NCI-H146 (cell line): Measurements from ENCODE around the gene TGFBRAP1.

Experiments used
- DNase-seq: peaks from one replicate; lab custom pipeline; 2025; lab: John Stamatoyannopoulos, UW

Gene TGFBRAP1

DNA sequence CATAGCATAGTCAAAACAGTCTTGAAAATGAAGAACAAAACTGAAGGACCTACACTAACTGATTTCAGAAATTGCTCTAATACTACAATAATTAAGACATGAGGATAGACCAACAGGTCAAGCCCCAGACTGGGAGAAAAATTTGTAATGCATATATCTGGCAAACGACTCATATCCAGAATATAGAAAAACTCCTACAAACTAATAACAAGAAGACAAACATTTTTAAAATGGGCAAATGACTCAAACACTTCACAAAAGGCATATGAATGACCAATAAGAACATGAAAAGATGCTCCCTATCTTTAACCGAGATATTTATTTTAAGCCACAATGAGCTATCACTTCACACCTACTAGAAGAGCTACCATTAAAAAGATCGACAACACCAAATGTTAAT lies 14.2 kb downstream of the TGFBRAP1 start:
- DNase-seq = no peak

DNA sequence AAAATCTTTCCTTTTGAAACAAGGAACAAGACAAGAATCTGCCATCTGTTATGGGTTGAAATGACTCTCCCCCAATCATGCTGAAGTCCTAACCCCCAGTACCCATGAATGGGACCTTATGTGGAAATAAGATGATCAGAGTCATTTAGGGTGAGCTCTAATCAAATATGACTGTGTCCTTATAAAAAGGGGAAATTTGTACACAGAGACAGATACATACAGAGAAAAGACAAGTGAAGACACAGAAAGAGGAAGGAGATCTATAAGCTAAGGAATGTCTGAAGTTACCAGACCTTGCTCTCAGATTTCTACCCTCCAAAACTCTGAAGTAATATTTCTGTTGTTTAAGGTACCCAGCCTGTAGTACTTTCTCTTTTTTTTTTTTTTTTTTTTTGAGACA lies 15.7 kb downstream of the TGFBRAP1 start:
- DNase-seq = no peak

DNA sequence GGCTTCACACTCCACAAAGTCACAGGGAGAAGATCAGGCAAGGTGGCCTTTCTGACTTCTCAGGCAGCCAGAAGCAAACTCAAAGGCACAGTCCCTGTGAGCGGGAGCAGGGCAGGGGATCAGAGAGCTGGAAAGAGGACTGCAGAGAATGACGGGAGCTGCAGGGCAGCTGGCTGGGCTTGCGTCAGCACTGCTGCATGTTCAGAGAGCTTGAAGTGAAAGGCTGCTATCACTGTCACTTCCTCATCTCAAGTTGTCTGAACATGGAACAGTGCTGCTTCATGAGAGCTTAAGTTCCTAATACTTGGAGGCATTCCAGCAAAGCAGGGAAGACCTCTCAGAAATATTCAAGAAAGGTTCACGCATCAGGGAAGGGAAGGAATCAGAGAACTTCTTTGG lies 20.4 kb downstream of the TGFBRAP1 start:
- DNase-seq = no peak

DNA sequence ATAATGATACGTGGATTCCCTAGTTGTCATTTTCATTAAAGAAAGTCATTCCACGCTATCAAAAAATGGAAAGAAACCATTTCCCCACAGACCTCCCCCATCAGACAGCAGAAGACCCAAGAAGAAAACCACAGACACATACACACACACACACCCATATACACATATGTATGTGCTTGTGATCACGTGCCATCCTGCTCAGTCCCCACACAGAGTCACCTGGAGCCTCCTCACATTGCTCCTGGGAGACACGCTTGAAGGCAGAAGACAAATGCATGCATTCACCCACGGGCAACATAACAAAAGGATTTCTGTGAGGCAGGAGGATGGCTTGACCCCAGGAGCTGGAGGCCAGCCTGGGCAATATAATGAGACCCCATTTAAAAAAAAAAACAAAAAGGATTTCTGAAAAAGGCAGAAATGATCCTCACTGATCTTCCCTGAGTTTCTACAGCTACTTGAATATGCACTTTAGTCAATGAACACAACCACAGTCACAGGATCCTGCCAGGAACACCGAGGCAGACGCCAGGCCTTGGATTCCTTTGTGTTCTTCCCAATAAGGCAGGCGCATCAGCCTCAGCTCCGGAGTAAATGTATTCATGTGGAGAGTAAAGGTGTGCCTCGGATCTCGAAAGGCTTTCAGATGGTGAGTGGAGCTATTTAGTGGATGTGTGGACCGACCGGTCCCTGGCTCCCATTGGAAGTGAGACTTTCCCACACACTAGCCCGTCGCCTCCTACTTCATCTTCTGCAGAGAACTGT lies 21.0 kb downstream of the TGFBRAP1 start:
- no peak for DNase-seq

DNA sequence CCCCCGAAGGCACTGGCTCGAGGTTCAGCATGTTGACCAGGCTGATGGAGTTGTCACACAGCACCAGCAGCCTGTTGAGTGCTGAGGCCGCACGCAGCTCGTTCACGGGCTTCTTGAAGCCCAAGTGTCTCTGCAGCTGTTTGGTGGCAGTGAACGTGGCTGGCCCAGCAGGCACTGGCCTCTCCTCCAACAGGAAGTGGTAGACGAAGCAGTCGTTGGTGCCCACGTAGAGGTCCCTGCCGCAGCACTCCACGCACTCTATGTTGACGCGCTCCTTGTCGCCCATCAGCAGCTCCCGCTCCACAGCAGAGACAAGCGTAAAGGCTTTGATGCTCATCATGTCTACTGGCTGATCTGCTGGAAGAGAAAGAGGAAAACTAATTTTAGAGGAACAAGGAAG lies 21.6 kb downstream of the TGFBRAP1 start:
- no peak for DNase-seq

DNA sequence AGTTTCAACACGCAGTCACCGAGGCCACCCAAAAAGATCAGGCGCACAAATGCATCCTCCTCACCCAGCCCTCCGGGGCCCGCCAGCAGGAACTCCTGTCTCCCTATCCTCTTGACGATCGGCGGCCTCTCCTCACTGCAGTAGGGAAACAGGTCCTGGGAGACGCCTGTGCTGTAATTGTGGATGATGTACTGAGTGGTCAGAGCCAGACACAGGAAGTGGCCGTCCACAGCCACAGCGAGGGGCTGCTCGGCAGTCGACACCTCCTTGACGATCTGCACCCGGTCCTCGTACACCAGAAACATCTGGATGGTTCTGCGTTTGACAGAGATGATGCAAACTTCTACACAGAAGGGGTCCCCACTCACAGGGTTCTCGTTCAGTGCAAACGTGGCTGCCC lies 22.0 kb downstream of the TGFBRAP1 start:
- DNase-seq = no peak

DNA sequence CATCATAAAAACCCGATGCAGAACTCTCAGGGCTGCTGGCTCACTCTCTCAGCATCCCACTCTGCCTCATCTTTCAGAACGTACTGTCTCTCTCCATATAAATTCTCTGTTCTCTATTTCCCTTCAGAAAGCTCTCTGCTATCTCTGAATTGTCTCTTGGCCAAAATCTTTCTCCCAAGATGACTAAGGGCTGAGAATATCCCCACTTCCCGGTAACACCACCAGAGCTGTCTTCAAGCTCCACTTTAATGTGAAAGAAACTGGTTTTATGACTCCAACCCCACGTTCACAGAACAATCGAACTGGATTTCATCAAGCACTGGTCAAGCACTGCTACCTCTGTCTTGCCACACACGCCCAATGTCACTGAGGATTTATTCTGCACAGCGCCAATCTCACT lies 22.4 kb downstream of the TGFBRAP1 start:
- no peak for DNase-seq

DNA sequence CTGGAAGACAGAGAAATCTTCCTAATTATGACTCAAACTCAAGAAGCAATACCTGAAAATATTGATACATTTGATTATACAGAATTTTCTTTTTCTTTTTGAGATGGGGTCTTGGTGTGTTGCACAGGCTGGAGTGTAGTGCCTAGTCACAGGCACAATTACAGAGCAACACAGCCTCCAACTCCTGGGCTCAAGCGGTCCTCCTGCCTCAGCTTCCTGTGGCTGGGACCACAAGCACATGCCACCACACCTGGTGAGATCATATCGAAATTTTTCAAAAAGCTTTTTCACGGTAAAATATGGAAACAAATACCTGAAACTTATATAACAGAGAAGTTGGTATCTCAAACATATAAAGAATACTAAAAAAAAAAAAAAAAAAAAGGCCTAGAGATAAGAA lies 27.9 kb downstream of the TGFBRAP1 start:
- no peak for DNase-seq

DNA sequence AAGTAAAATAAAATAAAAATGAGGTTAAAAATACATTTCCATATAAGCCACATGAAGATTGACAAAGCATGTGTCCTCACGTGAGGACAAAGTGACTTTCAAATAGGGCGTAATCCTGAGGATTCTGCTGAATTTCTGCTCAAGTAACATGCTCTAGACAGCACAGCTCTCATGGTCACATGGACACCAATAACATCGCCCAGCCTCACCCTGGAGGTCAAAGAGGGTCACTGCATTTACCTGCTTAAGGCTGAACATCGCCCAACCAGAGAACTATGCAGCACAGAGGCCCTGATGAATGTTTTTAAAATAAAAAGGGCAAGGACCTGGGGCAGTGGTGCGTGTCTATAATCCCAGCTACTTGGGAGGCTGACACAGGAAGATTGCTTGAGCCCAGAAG lies 30.2 kb downstream of the TGFBRAP1 start:
- no peak for DNase-seq

DNA sequence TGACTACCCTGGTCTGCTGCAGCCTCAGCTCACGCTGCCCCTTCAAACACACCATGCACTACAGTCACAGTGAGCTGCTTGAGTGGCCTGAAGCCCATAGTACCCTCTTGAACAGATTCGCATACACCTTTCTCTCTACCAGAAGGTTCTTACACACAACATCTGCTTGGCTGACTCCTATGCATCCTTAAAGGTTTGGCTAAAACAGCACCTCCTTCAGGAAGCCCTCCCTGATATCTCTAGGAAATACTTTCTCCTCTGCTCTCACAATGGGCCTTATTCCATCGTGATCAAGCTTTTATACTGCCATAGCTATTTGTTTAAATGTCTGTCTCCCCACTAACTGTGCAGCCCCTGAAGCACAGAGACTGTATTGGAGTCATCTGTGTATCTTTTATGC lies 31.5 kb downstream of the TGFBRAP1 start:
- DNase-seq = no peak

DNA sequence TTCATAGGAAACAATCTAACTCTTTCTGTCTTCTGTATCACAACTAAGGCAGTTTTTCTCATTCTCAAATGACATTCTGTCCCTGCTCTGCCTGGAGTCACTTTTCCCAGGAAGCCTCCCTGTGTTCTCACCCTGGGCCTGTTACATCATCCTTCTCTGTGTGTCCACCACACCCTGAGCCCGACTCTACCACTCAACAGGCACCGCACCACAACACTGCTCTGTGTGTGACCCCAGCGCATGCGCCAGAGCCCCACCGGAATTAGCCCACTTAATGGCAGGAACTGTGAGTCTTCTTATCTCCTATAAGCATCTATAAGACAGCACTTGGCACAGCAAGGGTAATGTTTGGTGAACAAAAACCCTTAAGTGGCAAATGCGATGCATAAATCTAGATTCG lies 32.3 kb downstream of the TGFBRAP1 start:
- no peak for DNase-seq

DNA sequence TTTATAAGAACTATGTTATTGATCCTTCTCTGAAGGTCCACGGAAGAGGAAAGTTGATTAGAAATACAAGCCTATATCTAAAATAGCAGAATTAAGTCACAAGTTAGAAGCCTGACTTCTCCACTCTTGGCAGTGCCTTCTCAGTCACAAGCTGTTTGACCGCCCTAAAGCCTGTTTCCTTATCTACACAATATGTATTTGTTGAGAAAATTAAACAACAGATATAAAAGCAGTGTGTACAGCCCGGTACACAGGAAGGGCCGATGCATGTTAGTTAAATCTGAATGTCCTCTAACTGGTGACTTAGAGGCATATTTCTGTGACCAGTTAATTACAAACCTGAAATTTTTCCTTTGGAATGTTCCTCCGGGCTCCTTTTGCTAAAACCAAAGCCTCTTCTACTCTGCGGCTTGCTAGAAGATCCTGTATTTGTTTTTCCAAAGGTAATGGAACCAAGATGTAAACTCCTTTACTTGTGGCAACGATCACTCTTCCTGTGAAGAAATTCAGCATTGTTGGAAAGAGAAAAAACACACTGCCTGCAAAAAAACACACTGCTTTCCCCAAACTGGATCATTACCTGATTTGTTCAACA lies 33.4 kb downstream of the TGFBRAP1 start:
- no peak for DNase-seq

DNA sequence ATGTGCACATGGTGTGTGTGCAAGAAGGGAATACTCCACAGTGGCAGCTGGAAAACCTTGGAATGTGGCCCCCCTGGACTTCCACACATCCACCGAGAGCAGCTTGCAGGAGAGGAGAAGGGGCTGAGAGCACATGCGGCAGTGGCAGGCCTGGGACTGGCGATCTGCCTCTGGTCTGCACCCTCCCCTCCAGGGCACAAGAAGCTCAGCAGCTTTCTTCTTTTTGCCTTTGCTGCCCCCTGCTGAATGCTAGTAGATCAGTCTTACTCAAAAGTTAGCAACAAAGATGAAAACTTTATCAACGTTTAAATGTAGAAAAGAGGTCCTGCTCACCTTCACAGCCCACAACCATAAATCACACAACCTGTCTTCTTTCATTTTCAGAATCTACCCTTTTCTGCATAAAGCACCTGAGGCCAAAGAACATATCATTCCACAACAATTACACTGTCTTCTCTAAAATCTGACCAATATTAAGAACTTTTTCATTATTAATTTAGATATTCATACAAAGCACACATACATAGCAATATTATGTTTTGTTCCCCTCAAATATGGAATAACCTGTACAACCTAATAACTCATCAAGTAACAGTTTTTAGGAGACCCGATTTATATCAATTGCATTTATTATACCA lies 34.6 kb downstream of the TGFBRAP1 start:
- peak; percentile 13 for DNase-seq

DNA sequence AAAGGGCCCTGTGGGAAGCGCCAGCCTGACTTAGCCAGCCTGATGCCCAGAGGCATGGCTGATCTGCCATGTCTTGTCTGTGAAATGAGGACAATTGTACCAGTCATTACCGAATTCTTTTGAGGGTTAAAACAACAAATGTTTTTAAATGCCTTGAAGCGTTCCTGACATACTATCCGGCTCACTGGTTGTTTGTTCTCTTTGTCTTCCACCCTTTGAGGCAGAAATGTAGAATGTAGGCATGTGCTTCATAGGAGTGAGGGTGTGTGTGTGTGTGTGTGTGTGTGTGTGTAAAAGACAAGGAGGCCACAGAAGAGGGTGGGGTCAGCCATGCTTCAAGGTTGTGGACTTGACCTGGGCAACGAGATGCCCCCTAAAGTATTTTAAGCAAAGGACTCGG lies 35.5 kb downstream of the TGFBRAP1 start:
- no peak for DNase-seq

DNA sequence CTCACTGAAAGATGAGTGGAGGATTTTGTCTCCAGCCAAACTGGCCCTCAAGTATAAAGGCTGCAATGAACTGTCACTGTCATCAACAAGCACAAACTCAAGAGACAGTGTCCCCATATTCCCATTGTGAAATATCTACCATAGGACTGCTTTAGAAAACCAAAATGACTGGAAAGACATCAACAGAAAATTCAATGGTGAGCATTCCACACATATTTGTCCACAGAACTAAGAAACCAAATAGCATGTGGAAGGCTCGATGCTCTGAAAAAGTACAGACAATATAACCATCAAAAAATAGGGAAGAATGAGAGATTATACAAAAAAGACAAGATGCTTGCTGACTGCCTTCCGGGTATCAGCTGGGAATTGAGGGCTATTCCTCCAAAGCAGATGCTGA lies 37.6 kb downstream of the TGFBRAP1 start:
- no peak for DNase-seq

DNA sequence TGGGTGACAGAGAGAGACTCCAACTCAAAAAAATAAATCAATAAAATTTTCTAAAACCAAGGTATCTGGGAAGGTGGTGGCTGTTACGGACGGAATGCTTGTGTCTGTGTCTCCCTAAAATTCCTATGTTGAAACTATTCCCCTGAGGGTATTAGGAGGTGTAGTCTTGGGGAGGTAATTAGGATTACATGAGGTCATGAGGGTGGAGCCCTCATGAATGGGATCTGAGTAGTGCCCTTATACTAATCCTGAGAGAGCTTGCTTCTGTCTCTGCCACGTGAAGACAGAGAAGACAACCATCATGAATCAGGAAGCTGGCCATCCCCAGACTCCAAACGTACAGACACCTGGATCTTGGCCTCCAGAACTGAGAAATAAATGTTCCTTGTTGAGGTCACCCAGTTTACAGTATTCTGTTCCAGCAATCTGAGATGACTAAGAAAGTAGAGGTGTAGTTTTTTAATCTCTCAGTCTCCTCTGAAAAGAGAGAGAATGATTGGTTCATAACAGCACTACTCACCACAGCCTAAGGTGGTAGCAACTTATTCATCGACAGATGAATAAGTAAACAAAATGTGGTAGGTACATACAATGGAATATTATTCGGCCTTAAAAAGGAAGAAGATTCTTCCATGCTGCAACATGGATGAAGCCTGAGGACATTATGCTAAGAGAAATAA lies 38.4 kb downstream of the TGFBRAP1 start:
- DNase-seq = no peak

DNA sequence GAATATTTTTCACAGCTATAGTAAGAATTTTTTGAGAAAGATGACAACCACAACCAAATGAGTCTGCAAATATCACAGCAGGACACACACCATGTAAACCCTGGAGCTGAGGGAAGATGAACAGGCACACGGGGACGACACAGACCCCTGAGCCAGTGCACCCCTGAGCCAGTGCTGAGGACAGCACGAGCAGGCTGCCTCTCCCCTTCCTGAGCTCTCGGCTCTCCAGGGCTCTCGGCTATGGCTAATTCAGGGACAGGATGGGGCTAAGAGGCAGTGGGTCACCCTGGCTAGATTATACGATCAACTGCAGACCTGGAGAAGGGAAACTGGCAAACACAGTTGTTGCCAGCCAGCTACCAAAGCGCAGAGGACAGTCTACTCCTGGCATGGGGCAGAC lies 41.4 kb downstream of the TGFBRAP1 start:
- no peak for DNase-seq

DNA sequence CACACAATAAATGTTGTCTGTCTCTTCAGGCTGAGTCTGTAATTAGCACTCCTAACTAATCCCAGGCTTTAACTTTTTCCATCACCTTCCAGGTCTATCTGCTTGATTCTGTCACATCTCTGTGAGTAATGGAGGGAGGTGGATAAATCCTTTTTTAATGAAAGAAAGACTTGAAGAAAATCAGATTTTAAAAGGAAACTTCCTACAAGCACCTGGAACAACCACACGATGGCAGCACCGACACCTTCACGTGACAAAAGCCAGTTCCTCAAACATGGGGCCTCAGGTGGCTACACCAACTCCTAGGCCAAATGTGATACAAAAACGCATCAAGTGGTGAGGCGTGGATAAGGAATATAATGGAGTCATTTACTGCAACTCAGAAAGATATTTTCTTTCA lies 41.8 kb downstream of the TGFBRAP1 start:
- no peak for DNase-seq

DNA sequence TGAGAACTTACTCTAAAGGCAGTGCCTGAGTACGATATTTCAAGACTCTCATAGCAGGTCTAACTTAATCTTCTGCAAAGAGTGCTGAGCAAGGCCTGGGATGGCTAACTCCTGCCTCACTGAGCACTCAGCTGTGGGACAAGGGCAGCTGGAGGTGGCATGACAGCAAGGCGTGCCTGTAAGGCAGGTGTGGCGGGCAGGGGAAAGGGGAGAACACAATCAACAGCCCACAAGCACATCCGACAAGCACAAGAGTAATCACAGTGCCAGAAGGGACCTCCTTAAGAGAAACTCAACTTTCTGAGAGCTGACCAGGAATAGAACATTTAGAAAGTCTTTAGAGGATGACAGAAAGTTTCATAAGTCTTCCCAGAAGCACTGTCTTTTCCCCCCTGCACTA lies 46.0 kb downstream of the TGFBRAP1 start:
- DNase-seq = no peak

DNA sequence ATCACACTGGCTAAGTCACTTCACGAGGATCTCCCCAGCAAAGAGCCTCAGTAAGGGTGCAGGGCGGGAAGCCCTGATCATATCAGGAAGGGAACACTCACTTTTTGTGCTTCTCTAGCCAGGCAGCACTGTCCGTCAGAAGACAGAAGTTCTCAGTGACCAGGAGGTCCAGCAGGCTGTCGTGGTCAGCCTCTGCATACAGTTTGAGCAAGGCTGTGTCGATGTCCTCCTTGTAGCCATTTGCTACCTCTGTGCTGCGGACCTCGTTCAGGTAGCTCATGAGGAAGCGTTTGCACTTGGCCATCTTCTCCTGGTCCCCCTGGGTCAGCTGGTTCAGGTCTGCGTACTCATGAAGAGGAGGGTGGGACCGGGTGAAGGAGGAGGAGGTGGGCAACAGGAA lies 49.3 kb downstream of the TGFBRAP1 start:
- DNase-seq = no peak

DNA sequence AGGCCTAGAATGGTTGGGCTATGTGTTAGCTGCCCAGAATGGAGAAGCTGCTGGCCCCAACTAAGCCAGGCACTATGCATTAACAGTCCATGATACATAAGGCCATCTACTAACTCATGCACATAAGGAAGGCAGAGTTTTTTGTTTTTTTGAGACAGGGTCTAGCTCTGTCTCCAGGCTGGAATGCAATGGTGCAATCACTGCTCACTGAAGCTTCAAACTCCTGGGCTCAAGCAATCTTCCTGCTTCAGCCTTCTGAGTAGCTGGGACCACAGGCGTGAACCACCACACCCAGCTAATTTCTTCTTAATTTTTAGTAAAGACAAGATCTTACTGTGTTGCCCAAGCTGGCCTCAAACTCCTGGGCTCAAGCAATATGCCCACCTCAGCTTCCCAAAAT lies 50.4 kb downstream of the TGFBRAP1 start:
- no peak for DNase-seq

DNA sequence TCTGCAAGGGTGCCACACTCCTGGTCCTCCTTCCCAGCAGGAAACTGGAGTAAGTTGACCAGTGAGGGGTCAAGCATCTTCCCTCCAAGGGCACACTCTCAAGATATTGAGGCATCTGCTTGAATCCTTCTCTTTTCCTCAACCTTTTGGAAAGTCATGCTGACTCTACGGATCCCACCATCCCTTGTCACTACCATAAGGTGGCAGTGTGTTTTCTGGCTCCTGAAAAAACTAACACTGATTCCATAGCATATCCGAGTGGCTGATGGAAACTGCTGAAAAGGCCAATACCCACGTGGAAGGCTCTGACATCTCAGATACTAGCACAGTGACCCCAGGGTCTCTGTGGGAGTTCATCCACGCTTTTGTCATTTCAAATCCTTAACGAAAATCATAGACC lies 50.9 kb downstream of the TGFBRAP1 start:
- no peak for DNase-seq

DNA sequence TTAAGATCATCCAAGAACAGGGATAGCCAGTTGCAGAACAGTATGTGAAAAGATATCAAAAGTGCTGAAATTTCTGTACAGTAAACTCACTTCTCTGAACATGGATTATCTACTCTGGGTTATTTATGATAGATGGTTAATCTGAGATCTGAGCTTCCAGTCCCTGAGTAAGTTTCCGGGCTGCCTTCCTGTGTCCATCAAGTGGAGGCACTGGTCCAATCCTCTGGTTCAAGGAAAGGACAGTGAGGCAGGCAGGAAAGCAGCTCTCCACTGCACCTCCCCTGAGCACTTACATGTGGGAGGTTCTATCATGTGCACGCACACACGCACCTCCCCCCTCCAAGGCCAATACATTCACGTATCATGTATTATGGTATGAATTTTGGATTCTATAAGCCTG lies 55.5 kb downstream of the TGFBRAP1 start:
- DNase-seq = no peak
